HG03469 (cell line): Measurements from ENCODE around the gene BACE1-AS.
"Not testable (repeated sequence)": the region's sequence is repeated elsewhere in the genome, so short reads cannot be mapped to it uniquely, and the experiment has no call there.

Experiments used
- ATAC-seq: cut with Tn5 transposase; IDR thresholded peaks from one replicate; pipeline ENCODE4 v1.9.1; 2021; ENCODE audit warnings: mild to moderate bottlenecking, moderate library complexity, moderate number of reproducible peaks; ENCODE audit not compliant: unreplicated experiment

BACE1-AS gene

GRCh38 chr11:117319214-117319840 is 28.2 kb downstream of the BACE1-AS start:
- ATAC-seq: no peak

GRCh38 chr11:117327255-117327566 is 36.1 kb downstream of the BACE1-AS start:
- not testable (repeated sequence) for ATAC-seq

- peak; percentile 90 for ATAC-seq
Observed at GRCh38 chr11:117327567-117328374, 36.6 kb downstream of the BACE1-AS start, which contains the start of gene CEP164. TSS of gene CEP164 (plus strand) at chr11:117327854. CDS start at chr11:117338587, 10,733 bp downstream.

- ATAC-seq: no peak
Observed at GRCh38 chr11:117328375-117329010, 37.3 kb downstream of the BACE1-AS start.

- ATAC-seq: no peak
Observed at GRCh38 chr11:117332843-117333242, 41.7 kb downstream of the BACE1-AS start.

GRCh38 chr11:117333917-117334316 is 42.8 kb downstream of the BACE1-AS start:
- ATAC-seq: no peak

- ATAC-seq: no peak
Observed at GRCh38 chr11:117334896-117335295, 43.8 kb downstream of the BACE1-AS start.

GRCh38 chr11:117335399-117335798 is 44.3 kb downstream of the BACE1-AS start:
- ATAC-seq: no peak

- ATAC-seq: no peak
Observed at GRCh38 chr11:117337076-117337475, 45.9 kb downstream of the BACE1-AS start.
